Measurements from ENCODE around the gene COG2. TPM values are rescaled to one million over a fixed set of nuclear protein-coding genes. Genes with fewer than 3 reads are reported as not detected.

COG2 gene
- total and polyA plus RNA-seq, 2 of the 13 experiments (the other 11 are each of a cell fraction or from before 2014, with no cell fraction given): 16.8 to 36.3 TPM

- TF ChIP-seq ZHX2 (IDR thresholded peaks at IDR 0.05; ENCODE audit: low read depth) (peak; percentile 62; the same call in 1 of the 2 replicates), ZHX2 (CRISPR knock-in tag; IDR thresholded peaks at IDR 0.05; ENCODE audit: borderline replicate concordance) (no peak), ZNF274 (CRISPR knock-in tag; IDR thresholded peaks at IDR 0.05) (peak; percentile 62; the same call in 1 of the 2 replicates), ZNF556 (CRISPR knock-in tag; IDR thresholded peaks at IDR 0.05; ENCODE audit: borderline replicate concordance) (peak; percentile 75; the same call in 1 of the 2 replicates), ZNF207 (IDR thresholded peaks at IDR 0.05; ENCODE audit: borderline replicate concordance) (no peak), ZNF704 (CRISPR knock-in tag; IDR thresholded peaks at IDR 0.05; ENCODE audit: borderline replicate concordance) (no peak), ZNF367 (CRISPR knock-in tag; IDR thresholded peaks at IDR 0.05; ENCODE audit: borderline replicate concordance) (peak; percentile 16; the same call in 1 of the 2 replicates), NR2C2 (CRISPR knock-in tag; IDR thresholded peaks at IDR 0.05; ENCODE audit: borderline replicate concordance) (peak; percentile 87), ZFP1 (CRISPR knock-in tag; IDR thresholded peaks at IDR 0.05) (no peak), CREB1 (IDR thresholded peaks at IDR 0.05) (peak; percentile 51; the same call in 1 of the 2 replicates), CREB1 (CRISPR knock-in tag; IDR thresholded peaks at IDR 0.05) (peak; percentile 71), MYPOP (CRISPR knock-in tag; IDR thresholded peaks at IDR 0.05) (0 out of 2 replicates have a peak, but pooled peaks have one; percentile 36), BHLHE40 (IDR thresholded peaks at IDR 0.05; ENCODE audit: low read length) (peak; percentile 99)
- TF ChIP-seq, protein P1, sequence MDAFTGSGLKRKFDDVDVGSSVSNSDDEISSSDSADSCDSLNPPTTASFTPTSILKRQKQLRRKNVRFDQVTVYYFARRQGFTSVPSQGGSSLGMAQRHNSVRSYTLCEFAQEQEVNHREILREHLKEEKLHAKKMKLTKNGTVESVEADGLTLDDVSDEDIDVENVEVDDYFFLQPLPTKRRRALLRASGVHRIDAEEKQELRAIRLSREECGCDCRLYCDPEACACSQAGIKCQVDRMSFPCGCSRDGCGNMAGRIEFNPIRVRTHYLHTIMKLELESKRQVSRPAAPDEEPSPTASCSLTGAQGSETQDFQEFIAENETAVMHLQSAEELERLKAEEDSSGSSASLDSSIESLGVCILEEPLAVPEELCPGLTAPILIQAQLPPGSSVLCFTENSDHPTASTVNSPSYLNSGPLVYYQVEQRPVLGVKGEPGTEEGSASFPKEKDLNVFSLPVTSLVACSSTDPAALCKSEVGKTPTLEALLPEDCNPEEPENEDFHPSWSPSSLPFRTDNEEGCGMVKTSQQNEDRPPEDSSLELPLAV (CRISPR knock-in tag; conservative IDR thresholded peaks at IDR 0.05; ENCODE audit: low read depth): peak; percentile 76; the same call in 1 of the 2 replicates
- TF ChIP-seq, protein P2, sequence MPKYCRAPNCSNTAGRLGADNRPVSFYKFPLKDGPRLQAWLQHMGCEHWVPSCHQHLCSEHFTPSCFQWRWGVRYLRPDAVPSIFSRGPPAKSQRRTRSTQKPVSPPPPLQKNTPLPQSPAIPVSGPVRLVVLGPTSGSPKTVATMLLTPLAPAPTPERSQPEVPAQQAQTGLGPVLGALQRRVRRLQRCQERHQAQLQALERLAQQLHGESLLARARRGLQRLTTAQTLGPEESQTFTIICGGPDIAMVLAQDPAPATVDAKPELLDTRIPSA (CRISPR knock-in tag; IDR thresholded peaks at IDR 0.05; ENCODE audit: borderline replicate concordance): no peak
Observed at GRCh38 chr1:230708631-230709580, 66.6 kb downstream of the COG2 start (continued).
